HEK293 (cell line): Measurements from ENCODE around the gene SAV1.
A peak's percentile ranks its signal among the peaks of the same experiment; 100 is the strongest.

ENCODE experiments used
- CTCF ChIA-PET: fragments of 350-600 bp; formaldehyde crosslinking; extraction: SDS; loops from one replicate; lab custom pipeline; 2021; ENCODE audit warnings: antibody characterized with exemption; lab: Yijun Ruan, JAX
- POLR2A ChIA-PET: fragments of 300-600 bp; formaldehyde crosslinking; extraction: SDS; loops from one replicate; lab custom pipeline; 2020; ENCODE audit warnings: antibody characterized with exemption, inconsistent platforms; lab: Yijun Ruan, JAX
- H3K27ac ChIP-seq: fragments of 200-500 bp; sonication (Bioruptor generic); 2 replicates; pipeline ENCODE4 v1.5.1; 2014; ENCODE audit warnings: low read depth, low read length, control low read depth, inconsistent platforms; ENCODE audit errors: extremely low read depth
- H3K36me3 ChIP-seq, 2 experiments: fragments of 200-500 bp in 1 of 2; sonication (Bioruptor generic) in 1 of 2; 1 replicate in 1 of 2; 2 replicates in 1 of 2; pipeline ENCODE4 v1.5.1; 2014 to 2017; ENCODE audit warnings: inconsistent platforms in 2 of 2, low read length in 2 of 2; ENCODE audit not compliant: control insufficient read depth in 2 of 2, insufficient read depth in 1 of 2
- H3K4me1 ChIP-seq: fragments of 200-500 bp; sonication (Bioruptor generic); 2 replicates; pipeline ENCODE4 v1.5.1; 2014; ENCODE audit warnings: mild to moderate bottlenecking, low read length, inconsistent platforms; ENCODE audit not compliant: control insufficient read depth, insufficient read depth
- H3K4me3 ChIP-seq: 2 replicates; pipeline ENCODE4 v1.5.1; 2011; ENCODE audit warnings: low read depth, mild to moderate bottlenecking, control low read depth, low read length, moderate library complexity
- H3K9me3 ChIP-seq: fragments of 200-500 bp; sonication (Bioruptor generic); 2 replicates; pipeline ENCODE4 v1.5.1; 2014; ENCODE audit warnings: low read depth, low read length, inconsistent platforms; ENCODE audit not compliant: control insufficient read depth, insufficient read depth
- CTCF ChIP-seq: fragments of 450-650 bp; formaldehyde crosslinking; IDR thresholded peaks from 2 replicates; pipeline ENCODE4 v1.5.1; 2016; ENCODE audit warnings: missing biosample characterization, missing genetic modification characterization
- OVOL3 ChIP-seq: fragments of 450-650 bp; formaldehyde crosslinking; IDR thresholded peaks from 2 replicates; pipeline ENCODE4 v1.5.1; 2016; ENCODE audit warnings: missing biosample characterization, missing genetic modification characterization
- PRDM6 ChIP-seq: fragments of 450-650 bp; formaldehyde crosslinking; IDR thresholded peaks from 2 replicates; pipeline ENCODE4 v1.5.1; 2017; ENCODE audit warnings: missing biosample characterization, missing genetic modification characterization
- REST ChIP-seq: fragments of 450-650 bp; formaldehyde crosslinking; IDR thresholded peaks from 2 replicates; pipeline ENCODE4 v1.5.1; 2016; ENCODE audit warnings: missing biosample characterization, missing genetic modification characterization
- ZBTB11 ChIP-seq: fragments of 450-650 bp; formaldehyde crosslinking; conservative IDR thresholded peaks from 2 replicates; pipeline ENCODE4 v1.5.1; 2016; ENCODE audit warnings: low read depth, missing biosample characterization, missing genetic modification characterization
- ZBTB20 ChIP-seq: fragments of 450-650 bp; formaldehyde crosslinking; IDR thresholded peaks from 2 replicates; pipeline ENCODE4 v1.5.1; 2016; ENCODE audit warnings: missing biosample characterization, missing genetic modification characterization
- ZFP3 ChIP-seq: fragments of 450-650 bp; formaldehyde crosslinking; IDR thresholded peaks from 2 replicates; pipeline ENCODE4 v1.5.1; 2016; ENCODE audit warnings: low read depth, missing biosample characterization, missing genetic modification characterization
- ZNF223 ChIP-seq: fragments of 450-650 bp; formaldehyde crosslinking; IDR thresholded peaks from 2 replicates; pipeline ENCODE4 v1.5.1; 2016; ENCODE audit warnings: missing biosample characterization, missing genetic modification characterization
- ZNF266 ChIP-seq: fragments of 450-650 bp; formaldehyde crosslinking; IDR thresholded peaks from 2 replicates; pipeline ENCODE4 v1.5.1; 2016; ENCODE audit warnings: missing biosample characterization, missing genetic modification characterization, low read depth
- ZNF394 ChIP-seq: fragments of 450-650 bp; formaldehyde crosslinking; IDR thresholded peaks from 2 replicates; pipeline ENCODE4 v1.5.1; 2016; ENCODE audit warnings: missing biosample characterization, missing genetic modification characterization, mild to moderate bottlenecking, moderate library complexity, borderline replicate concordance
- ZNF433 ChIP-seq: fragments of 450-650 bp; formaldehyde crosslinking; IDR thresholded peaks from 2 replicates; pipeline ENCODE4 v1.5.1; 2016; ENCODE audit warnings: missing biosample characterization, missing genetic modification characterization, low read depth
- ZNF514 ChIP-seq: fragments of 450-650 bp; formaldehyde crosslinking; IDR thresholded peaks from 2 replicates; pipeline ENCODE4 v1.5.1; 2016; ENCODE audit warnings: missing biosample characterization, missing genetic modification characterization
- ZNF623 ChIP-seq: fragments of 450-650 bp; formaldehyde crosslinking; IDR thresholded peaks from 2 replicates; pipeline ENCODE4 v1.5.1; 2016; ENCODE audit warnings: missing biosample characterization, missing genetic modification characterization
- ZNF624 ChIP-seq: fragments of 450-650 bp; formaldehyde crosslinking; IDR thresholded peaks from 2 replicates; pipeline ENCODE4 v1.5.1; 2017; ENCODE audit warnings: missing biosample characterization, missing genetic modification characterization
- ZNF654 ChIP-seq: fragments of 450-650 bp; formaldehyde crosslinking; IDR thresholded peaks from 2 replicates; pipeline ENCODE4 v1.5.1; 2016; ENCODE audit warnings: low read depth, missing biosample characterization, missing genetic modification characterization
- ZNF704 ChIP-seq: fragments of 450-650 bp; formaldehyde crosslinking; IDR thresholded peaks from 2 replicates; pipeline ENCODE4 v1.5.1; 2016; ENCODE audit warnings: missing biosample characterization, missing genetic modification characterization
- ZNF837 ChIP-seq: fragments of 450-650 bp; formaldehyde crosslinking; IDR thresholded peaks from 2 replicates; pipeline ENCODE4 v1.5.1; 2016; ENCODE audit warnings: missing biosample characterization, missing genetic modification characterization
- ZXDB ChIP-seq: fragments of 450-650 bp; formaldehyde crosslinking; IDR thresholded peaks from 2 replicates; pipeline ENCODE4 v1.5.1; 2016; ENCODE audit warnings: missing biosample characterization, missing genetic modification characterization

Gene SAV1

GRCh38 chr14:50620341-50620740 lies 47.8 kb downstream of the SAV1 start:
- peaks cover 6% of the 10 kb centered on the region; the same call in 1 of the 2 replicates for H3K4me1 ChIP-seq
- POLR2A ChIA-PET: no interaction called here
- TF ChIP-seq ZFP3 (tag by site-specific recombination) (no peak), ZNF223 (tag by site-specific recombination) (no peak), ZNF704 (no peak), ZXDB (tag by site-specific recombination) (no peak), ZBTB20 (tag by site-specific recombination) (peak; percentile 58), PRDM6 (tag by site-specific recombination) (peak; percentile 22; the same call in 1 of the 2 replicates), OVOL3 (tag by site-specific recombination) (no peak)
- TF ChIP-seq, all 188 proteins: peak for 2
- Histone ChIP-seq H3K36me3 (peaks cover 0 to 3% of the 10 kb centered on the region in 2 experiments; a peak in 2 of 3 replicates), H3K4me3 (no peak overlapping the region), H3K27ac (no peak overlapping the region), H3K9me3 (no peaks in the 10 kb centered on the region)
- CTCF ChIA-PET: interaction anchor here (0.7 to 3.0 kb wide), 7 partner anchors 8 to 239 kb away, joined by 3 to 33 read pairs (median 5); no protein-coding TSS in a partner anchor

GRCh38 chr14:50619569-50620141 lies 48.5 kb downstream of the SAV1 start:
- no peak overlapping the region for H3K27ac ChIP-seq
- TF ChIP-seq CTCF (tag by site-specific recombination) (peak; percentile 29; the same call in 1 of the 2 replicates), ZNF654 (peak; percentile 43), ZNF266 (tag by site-specific recombination) (no peak)
- H3K4me1 ChIP-seq: peaks cover 11% of the 10 kb centered on the region
- H3K9me3 ChIP-seq: no peaks in the 10 kb centered on the region
- POLR2A ChIA-PET: no interaction called here
- no peak overlapping the region for H3K4me3 ChIP-seq
- peaks cover 0 to 3% of the 10 kb centered on the region in 2 experiments; a peak in 2 of 3 replicates for H3K36me3 ChIP-seq
- CTCF ChIA-PET: interaction anchor here (0.5 to 3.0 kb wide), 16 partner anchors 9 to 879 kb away, joined by 3 to 33 read pairs (median 3); no protein-coding TSS in a partner anchor

- ChIA-PET POLR2A (no interaction called here), CTCF (interaction anchor here (0.5 to 2.5 kb wide), 4 partner anchors 16 to 667 kb away, joined by 3 to 12 read pairs (median 6); no protein-coding TSS in a partner anchor)
- Histone ChIP-seq H3K9me3 (no peaks in the 10 kb centered on the region), H3K4me3 (no peak overlapping the region), H3K27ac (no peak overlapping the region), H3K4me1 (peaks cover 11% of the 10 kb centered on the region), H3K36me3 (peaks cover 0 to 3% of the 10 kb centered on the region in 2 experiments; a peak in 2 of 3 replicates)
- 0 out of 2 replicates have a peak, but pooled peaks have one; percentile 37 for TF ChIP-seq ZNF433 (tag by site-specific recombination)
- peak; percentile 82; the same call in 1 of the 2 replicates for TF ChIP-seq ZNF394
- no peak for TF ChIP-seq ZNF514 (tag by site-specific recombination)
- peak; percentile 25 for TF ChIP-seq ZNF654
- TF ChIP-seq ZNF837 (tag by site-specific recombination): no peak
- TF ChIP-seq REST (tag by site-specific recombination): peak; percentile 50; the same call in 1 of the 2 replicates
- no peak for TF ChIP-seq ZNF624 (tag by site-specific recombination)
- peak; percentile 54 for TF ChIP-seq ZNF623 (tag by site-specific recombination)
- peak; percentile 48; the same call in 1 of the 2 replicates for TF ChIP-seq ZNF266 (tag by site-specific recombination)
- TF ChIP-seq ZBTB11 (tag by site-specific recombination): peak; percentile 58; the same call in 1 of the 2 replicates
Observed at GRCh38 chr14:50616275-50616674, 51.8 kb downstream of the SAV1 start.
